ENCODE data around the gene ZNF766. TPM values are rescaled to one million over a fixed set of nuclear protein-coding genes. Genes with fewer than 3 reads are reported as not detected.
A peak's percentile ranks its signal among the peaks of the same experiment; 100 is the strongest.

ZNF766 gene
- total RNA-seq, 1 donor from 2014 or later: 33.0 TPM

GRCh38 chr19:52296773-52297600 lies 27.6 kb downstream of the ZNF766 start, which contains the start of gene ZNF480:
Gene ZNF480 (plus strand): TSS chr19:52297169. CDS start chr19:52300413, 3,244 bp downstream.
- POLR2A ChIA-PET: interaction anchor here (1.1 kb wide), 1 partner anchor 28 kb away, joined by 6 read pairs; the partner anchor contains the start of gene ZNF766
- H3K9me3 Mint-ChIP-seq: peaks cover 24% of the 10 kb centered on the region
- peaks cover 51% of the 10 kb centered on the region for H3K36me3 Mint-ChIP-seq (ENCODE audit: low read depth)

DNA sequence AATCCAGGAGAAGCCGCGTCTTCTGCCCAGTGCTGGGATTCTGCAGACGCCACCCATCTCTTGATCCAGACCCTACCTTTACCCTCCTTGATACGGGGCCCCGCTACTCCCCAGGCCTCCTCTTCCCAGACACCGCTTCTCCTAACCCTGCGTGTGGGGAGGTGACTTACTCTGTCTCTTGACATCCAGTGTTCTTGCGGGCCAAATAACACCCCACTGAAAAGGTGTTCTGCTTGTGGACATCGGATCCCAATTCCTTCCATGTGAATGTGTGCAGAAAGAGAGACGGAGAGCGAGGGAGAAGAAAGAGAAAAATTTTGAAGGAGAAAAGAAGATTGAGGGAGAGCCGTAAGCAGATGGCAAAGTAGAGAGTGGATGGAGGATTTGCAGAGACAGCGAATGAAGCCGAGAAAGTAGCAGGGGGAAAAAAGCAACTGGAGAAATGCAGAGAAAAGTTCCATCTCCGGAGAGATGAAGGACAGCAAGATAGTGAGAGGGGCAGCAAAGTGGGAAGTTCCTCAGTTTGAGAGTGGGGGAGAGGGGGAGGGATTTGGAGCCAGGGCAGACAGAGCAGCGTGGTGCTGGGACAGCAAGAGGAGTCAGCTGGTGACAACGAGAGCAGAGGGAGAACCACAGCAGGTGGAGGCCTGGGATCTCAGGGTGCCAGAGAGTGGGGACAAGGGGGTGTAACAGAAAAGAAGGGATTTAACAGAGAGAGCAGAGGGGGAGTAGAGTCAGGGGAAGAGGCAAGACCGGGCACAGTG lies 28.4 kb downstream of the ZNF766 start:
- no peak for ATAC-seq (ENCODE audit: low read depth)
- Mint-ChIP-seq H3K4me3 (peak overlapping the region; percentile 98), H3K36me3 (ENCODE audit: low read depth) (peaks cover 53% of the 10 kb centered on the region), H3K27ac (peak overlapping the region; percentile 98), H3K4me1 (peaks cover 21% of the 10 kb centered on the region), H3K27me3 (no peaks in the 10 kb centered on the region), H3K9me3 (peaks cover 28% of the 10 kb centered on the region)
- ChIA-PET POLR2A (interaction anchor here (0.5 kb wide), 1 partner anchor 558 kb away, joined by 6 read pairs; no protein-coding TSS in a partner anchor), CTCF (no interaction called here)
- TF ChIP-seq, protein P1, sequence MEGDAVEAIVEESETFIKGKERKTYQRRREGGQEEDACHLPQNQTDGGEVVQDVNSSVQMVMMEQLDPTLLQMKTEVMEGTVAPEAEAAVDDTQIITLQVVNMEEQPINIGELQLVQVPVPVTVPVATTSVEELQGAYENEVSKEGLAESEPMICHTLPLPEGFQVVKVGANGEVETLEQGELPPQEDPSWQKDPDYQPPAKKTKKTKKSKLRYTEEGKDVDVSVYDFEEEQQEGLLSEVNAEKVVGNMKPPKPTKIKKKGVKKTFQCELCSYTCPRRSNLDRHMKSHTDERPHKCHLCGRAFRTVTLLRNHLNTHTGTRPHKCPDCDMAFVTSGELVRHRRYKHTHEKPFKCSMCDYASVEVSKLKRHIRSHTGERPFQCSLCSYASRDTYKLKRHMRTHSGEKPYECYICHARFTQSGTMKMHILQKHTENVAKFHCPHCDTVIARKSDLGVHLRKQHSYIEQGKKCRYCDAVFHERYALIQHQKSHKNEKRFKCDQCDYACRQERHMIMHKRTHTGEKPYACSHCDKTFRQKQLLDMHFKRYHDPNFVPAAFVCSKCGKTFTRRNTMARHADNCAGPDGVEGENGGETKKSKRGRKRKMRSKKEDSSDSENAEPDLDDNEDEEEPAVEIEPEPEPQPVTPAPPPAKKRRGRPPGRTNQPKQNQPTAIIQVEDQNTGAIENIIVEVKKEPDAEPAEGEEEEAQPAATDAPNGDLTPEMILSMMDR (IDR thresholded peaks at IDR 0.05): no peak
- DNase-seq: no peak
- intact Hi-C loops (cut with micrococcal nuclease): loop anchor here (1.0 to 10.0 kb wide), 7 partner anchors 28 to 1037 kb away; partner anchors contain the start of genes ZNF528, ZNF614, ZNF766 and ZNF808

More at GRCh38 chr19:52296773-52297600, 27.6 kb downstream of the ZNF766 start, which contains the start of gene ZNF480:
- DNase-seq (peak; percentile 78), ATAC-seq (ENCODE audit: low read depth) (peak; percentile 80)
- peak within 1 kb of the TSS; percentile 98 for H3K4me3 Mint-ChIP-seq
- H3K27me3 Mint-ChIP-seq: no peaks in the 10 kb centered on the region
- TF ChIP-seq, protein P1 (IDR thresholded peaks at IDR 0.05): no peak
- H3K27ac Mint-ChIP-seq: peak within 1 kb of the TSS; percentile 98
- CTCF ChIA-PET: no interaction called here
- intact Hi-C loops (cut with micrococcal nuclease): loop anchor here (1.0 to 10.0 kb wide), 8 partner anchors 28 to 1038 kb away; partner anchors contain the start of genes ZNF528, ZNF610, ZNF614 and ZNF766
- H3K4me1 Mint-ChIP-seq: peaks cover 21% of the 10 kb centered on the region

- ATAC-seq (ENCODE audit: low read depth) (no peak), DNase-seq (no peak)
- H3K4me3 Mint-ChIP-seq: no peak overlapping the region
- H3K9me3 Mint-ChIP-seq: peaks cover 50% of the 10 kb centered on the region
- no peak overlapping the region for H3K27ac Mint-ChIP-seq
- ChIA-PET POLR2A (no interaction called here), CTCF (no interaction called here)
- peaks cover 89% of the 10 kb centered on the region for H3K36me3 Mint-ChIP-seq (ENCODE audit: low read depth)
- no peaks in the 10 kb centered on the region for H3K27me3 Mint-ChIP-seq
- intact Hi-C loops (cut with micrococcal nuclease): no loop called here
- TF ChIP-seq, protein P1 (IDR thresholded peaks at IDR 0.05): no peak
- no peaks in the 10 kb centered on the region for H3K4me1 Mint-ChIP-seq
These were observed 37.9 kb downstream of the ZNF766 start for GRCh38 chr19:52307275-52307674.

DNA sequence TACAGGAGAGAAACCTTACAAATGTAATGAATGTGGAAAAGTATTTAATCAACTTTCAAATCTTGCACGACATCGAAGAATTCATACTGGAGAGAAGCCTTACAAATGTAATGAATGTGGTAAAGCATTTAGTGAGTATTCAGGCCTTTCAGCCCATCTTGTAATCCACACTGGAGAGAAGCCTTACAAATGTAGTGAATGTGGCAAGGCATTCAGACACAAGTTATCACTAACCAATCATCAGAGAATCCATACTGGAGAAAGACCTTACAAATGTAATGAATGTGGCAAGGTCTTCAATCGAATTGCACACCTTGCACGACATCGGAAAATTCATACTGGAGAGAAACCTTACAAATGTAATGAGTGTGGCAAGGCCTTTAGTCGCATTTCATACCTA lies 53.0 kb downstream of the ZNF766 start:
- POLR2A ChIA-PET: no interaction called here
- ATAC-seq (ENCODE audit: low read depth): no peak
- Mint-ChIP-seq H3K4me1 (no peaks in the 10 kb centered on the region), H3K27ac (no peak overlapping the region), H3K27me3 (no peaks in the 10 kb centered on the region), H3K9me3 (peaks cover 54% of the 10 kb centered on the region), H3K4me3 (no peak overlapping the region), H3K36me3 (ENCODE audit: low read depth) (peaks cover 84% of the 10 kb centered on the region)
- DNase-seq: no peak
- CTCF ChIA-PET: no interaction called here
- TF ChIP-seq, protein P1 (IDR thresholded peaks at IDR 0.05): no peak
- intact Hi-C loops (cut with micrococcal nuclease): no loop called here
